H4 (cell line): ENCODE data around the gene SCAF1. TPM values are rescaled to one million over a fixed set of nuclear protein-coding genes. Genes with fewer than 3 reads are reported as not detected.
"Not testable (repeated sequence)": the region's sequence is repeated elsewhere in the genome, so short reads cannot be mapped to it uniquely, and the experiment has no call there.

Source experiments
- DNase-seq: peaks from one replicate; pipeline ENCODE4 v3.0.0-alpha.2; 2015; ENCODE audit warnings: low spot score
- total RNA-seq: library from RNA; depleted of rRNA; stranded (reverse); fragments of >200 nt; shearing (Covaris generic); gene quantifications from 2 replicates; pipeline ENCODE4 v1.2.3, GENCODE V29; 2014

The SCAF1 gene
- total RNA-seq, 1 experiment from 2014 or later = 13.9 TPM

- DNase-seq = no peak
Measured at GRCh38 chr19:49616532-49616931, 25.5 kb upstream of the SCAF1 start.

GRCh38 chr19:49616945-49617344 is 25.1 kb upstream of the SCAF1 start:
- DNase-seq = no peak

- DNase-seq = not testable (repeated sequence)
Measured at GRCh38 chr19:49617860-49618259, 24.1 kb upstream of the SCAF1 start.

- DNase-seq = no peak
Measured at GRCh38 chr19:49624967-49625910, 16.8 kb upstream of the SCAF1 start.

GRCh38 chr19:49626226-49626625 is 15.8 kb upstream of the SCAF1 start:
- no peak for DNase-seq

GRCh38 chr19:49629659-49630058 is 12.3 kb upstream of the SCAF1 start:
- DNase-seq = no peak

GRCh38 chr19:49631014-49631588 is 10.9 kb upstream of the SCAF1 start:
- no peak for DNase-seq

GRCh38 chr19:49631610-49632192 is 10.3 kb upstream of the SCAF1 start:
- no peak for DNase-seq

- no peak for DNase-seq
Measured at GRCh38 chr19:49632576-49632975, 9.4 kb upstream of the SCAF1 start.

- not testable (repeated sequence) for DNase-seq
Measured at GRCh38 chr19:49633273-49633672, 8.7 kb upstream of the SCAF1 start.

GRCh38 chr19:49635530-49636232 is 6.3 kb upstream of the SCAF1 start:
- DNase-seq = no peak

GRCh38 chr19:49636233-49636932 is 5.6 kb upstream of the SCAF1 start:
- DNase-seq = no peak

- peak; percentile 75 for DNase-seq
Measured at GRCh38 chr19:49637821-49638738, 3.9 kb upstream of the SCAF1 start.

GRCh38 chr19:49639401-49640112 is 2.5 kb upstream of the SCAF1 start:
- DNase-seq = no peak

GRCh38 chr19:49640113-49640898 is 1.7 kb upstream of the SCAF1 start, which contains the start of gene RRAS:
Gene RRAS, minus strand, starts transcription at chr19:49640143. Its CDS starts 45 bp downstream, at chr19:49640098.
- peak; percentile 100 for DNase-seq

- no peak for DNase-seq
Measured at GRCh38 chr19:49642492-49643035, 555 bp downstream of the SCAF1 start.

GRCh38 chr19:49643466-49643865 is 1.5 kb downstream of the SCAF1 start:
- DNase-seq = no peak

GRCh38 chr19:49645592-49645991 is 3.6 kb downstream of the SCAF1 start:
- no peak for DNase-seq

- no peak for DNase-seq
Measured at GRCh38 chr19:49645995-49646394, 4.0 kb downstream of the SCAF1 start.
